ENCODE results near the gene ATF1.

GRCh38 chr12:50723865-50724264 is 40.0 kb upstream of the ATF1 start:
- TF ChIP-seq CTCF (IDR thresholded peaks at IDR 0.05) (no peak), POLR2AphosphoS5 (IDR thresholded peaks at IDR 0.05) (no peak)
